ENCODE measurements around the gene FTCDNL1. TPM values are rescaled to one million over a fixed set of nuclear protein-coding genes. Genes with fewer than 3 reads are reported as not detected.
A peak's percentile ranks its signal among the peaks of the same experiment; 100 is the strongest.

The FTCDNL1 gene
- polyA plus RNA-seq, 1 donor from 2014 or later: 2.0 TPM

DNA sequence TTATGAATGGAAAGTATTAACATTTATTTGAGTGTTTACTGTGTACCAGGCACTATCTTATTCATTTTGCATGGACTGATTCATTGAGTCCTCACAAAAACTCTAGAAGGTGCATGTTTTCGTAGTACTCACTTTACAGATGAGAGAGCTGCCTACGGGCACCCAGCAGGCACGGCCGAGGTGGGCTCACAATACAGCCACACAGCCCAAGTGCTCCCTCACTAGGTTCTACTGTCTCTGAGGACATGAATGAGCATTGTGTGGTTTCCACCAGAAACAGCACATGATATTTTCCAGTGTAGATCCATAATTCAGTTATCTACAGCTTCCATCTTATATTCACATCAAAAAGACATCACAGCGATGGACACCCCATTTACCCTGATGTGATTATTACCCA lies 101.4 kb downstream of the FTCDNL1 start:
- H3K27me3 Mint-ChIP-seq: peaks cover 5% of the 10 kb centered on the region
- no peaks in the 10 kb centered on the region for H3K36me3 Mint-ChIP-seq
- H3K27ac Mint-ChIP-seq: no peak overlapping the region
- no peaks in the 10 kb centered on the region for H3K9me3 Mint-ChIP-seq
- H3K4me3 Mint-ChIP-seq: no peak overlapping the region
- no peaks in the 10 kb centered on the region for H3K4me1 Mint-ChIP-seq

DNA sequence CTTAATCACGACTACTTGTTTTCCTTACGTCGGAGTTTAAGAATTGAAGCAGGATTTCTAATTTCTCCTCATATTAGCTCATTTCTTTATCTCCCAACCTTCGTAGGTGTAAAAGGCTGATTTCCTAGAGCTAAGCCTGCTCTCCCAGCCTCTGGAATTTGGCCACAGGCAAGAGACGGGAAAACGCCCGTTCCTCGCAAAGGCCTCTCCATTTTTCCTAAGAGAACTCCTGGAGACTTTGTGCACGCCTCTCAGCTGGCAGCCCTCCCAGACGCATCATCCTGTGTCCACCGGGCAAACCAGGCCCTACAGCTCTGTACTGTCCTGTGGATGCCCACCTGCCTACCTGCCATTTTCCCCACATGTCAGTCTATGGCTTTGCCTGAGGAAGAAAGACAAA lies 106.3 kb downstream of the FTCDNL1 start:
- H3K9me3 Mint-ChIP-seq: no peaks in the 10 kb centered on the region
- peaks cover 0 to 3% (median 3%) of the 10 kb centered on the region in 3 donors for H3K4me1 Mint-ChIP-seq
- H3K27me3 Mint-ChIP-seq: peaks cover 6% of the 10 kb centered on the region
- no peaks in the 10 kb centered on the region for H3K36me3 Mint-ChIP-seq
- peak overlapping the region in 1 of 3 donors; percentile 76 for H3K27ac Mint-ChIP-seq
- H3K4me3 Mint-ChIP-seq: no peak overlapping the region

DNA sequence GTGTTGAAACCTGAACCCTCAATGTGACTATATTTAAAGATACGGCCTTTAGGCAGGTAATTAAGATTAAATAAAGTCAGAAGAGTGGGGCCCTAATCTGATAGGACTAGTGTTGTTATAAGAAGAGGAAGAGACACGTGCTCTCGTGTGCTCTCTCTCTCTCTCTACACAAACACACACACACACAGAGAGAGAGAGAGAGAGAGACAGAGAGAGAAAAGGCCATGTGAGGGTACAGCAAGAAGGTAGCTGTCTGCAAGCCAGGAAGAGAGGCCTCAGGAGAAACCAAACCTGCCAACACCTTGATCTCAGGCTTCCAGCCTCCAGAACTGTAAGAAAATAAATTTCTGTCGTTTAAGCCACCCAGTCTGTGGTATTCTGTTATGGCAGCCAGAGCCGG lies 106.7 kb downstream of the FTCDNL1 start:
- Mint-ChIP-seq H3K9me3 (no peaks in the 10 kb centered on the region), H3K4me1 (peaks cover 0 to 5% (median 3%) of the 10 kb centered on the region in 3 donors), H3K36me3 (no peaks in the 10 kb centered on the region)

DNA sequence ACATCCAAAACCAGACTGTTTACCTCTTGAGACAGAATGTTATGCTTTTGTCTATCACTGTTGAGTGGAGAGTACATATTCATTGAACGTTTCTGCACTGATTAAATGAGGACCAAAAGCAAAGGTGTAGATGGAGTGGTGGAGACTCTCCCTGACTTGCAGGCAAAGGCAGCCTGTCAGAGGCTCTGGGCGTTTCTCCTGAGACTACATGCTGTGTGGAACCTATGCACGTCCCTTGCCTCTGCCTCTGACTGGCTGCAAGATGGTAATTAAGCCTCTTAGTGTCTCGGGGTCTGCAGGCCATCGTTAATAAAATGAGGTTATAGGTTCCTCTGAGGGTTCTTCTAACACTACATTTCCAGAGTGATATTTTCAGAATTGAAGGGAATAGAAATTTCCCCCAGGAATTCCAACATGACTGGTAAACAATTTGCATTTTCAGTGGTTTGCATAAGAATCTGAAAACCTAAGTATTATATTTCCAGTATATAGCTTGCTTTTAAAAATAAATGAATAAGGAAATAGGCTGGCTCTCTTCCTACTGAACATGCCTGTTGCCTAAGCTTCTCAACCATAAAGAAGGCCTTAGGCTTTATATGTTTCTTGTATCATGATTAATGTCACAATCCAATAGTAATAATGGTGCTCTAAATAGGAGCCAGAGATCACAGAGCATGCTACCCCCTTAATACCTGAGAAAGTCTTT lies 107.4 kb downstream of the FTCDNL1 start:
- H3K36me3 Mint-ChIP-seq: no peaks in the 10 kb centered on the region
- H3K4me3 Mint-ChIP-seq: no peak overlapping the region
- peaks cover 13% of the 10 kb centered on the region for H3K27me3 Mint-ChIP-seq
- no peak overlapping the region for H3K27ac Mint-ChIP-seq
- H3K9me3 Mint-ChIP-seq: no peaks in the 10 kb centered on the region
- peaks cover 0 to 5% (median 3%) of the 10 kb centered on the region in 3 donors for H3K4me1 Mint-ChIP-seq

More for the DNA sequence above, 106.7 kb downstream of the FTCDNL1 start:
- no peak overlapping the region for H3K4me3 Mint-ChIP-seq
- H3K27me3 Mint-ChIP-seq: peaks cover 9% of the 10 kb centered on the region
- H3K27ac Mint-ChIP-seq: no peak overlapping the region

DNA sequence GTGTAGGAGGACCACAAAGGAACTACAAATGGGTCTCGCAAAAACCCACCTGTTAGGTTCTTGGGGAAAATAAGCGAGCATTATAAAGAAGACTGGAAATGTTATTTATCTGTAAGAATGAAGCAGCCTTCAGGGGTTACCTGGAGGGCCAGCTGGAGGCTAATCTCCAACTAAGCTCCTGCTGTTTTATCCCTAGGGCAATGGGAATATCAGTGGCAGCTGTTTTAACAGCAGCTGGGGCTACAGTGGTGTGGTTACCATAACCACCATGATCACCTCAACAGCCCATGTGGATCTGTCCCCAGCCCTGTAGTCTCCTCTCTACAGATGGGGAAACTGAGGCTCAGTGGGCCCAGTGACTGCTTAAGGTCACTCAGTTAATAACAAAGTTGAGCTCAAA lies 108.1 kb downstream of the FTCDNL1 start:
- H3K27ac Mint-ChIP-seq: no peak overlapping the region
- H3K36me3 Mint-ChIP-seq: no peaks in the 10 kb centered on the region
- H3K27me3 Mint-ChIP-seq: peaks cover 14% of the 10 kb centered on the region
- no peaks in the 10 kb centered on the region for H3K9me3 Mint-ChIP-seq
- peaks cover 0 to 5% (median 3%) of the 10 kb centered on the region in 3 donors for H3K4me1 Mint-ChIP-seq
- no peak overlapping the region for H3K4me3 Mint-ChIP-seq

DNA sequence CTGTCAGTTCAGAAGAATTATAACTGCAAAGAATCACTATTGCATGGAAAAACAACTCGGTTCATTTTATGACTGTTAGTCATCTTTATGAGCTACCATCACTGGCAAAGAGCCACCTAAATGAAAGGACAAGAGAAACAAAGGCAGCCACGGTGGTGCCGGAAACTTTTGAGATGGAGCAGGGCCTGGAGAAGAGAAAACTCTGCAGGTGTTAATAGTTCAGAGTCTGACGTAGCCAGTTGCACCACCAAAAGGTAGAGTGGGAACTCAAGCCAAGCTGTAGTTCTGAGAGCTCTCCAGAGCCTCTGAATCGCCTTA lies 110.9 kb downstream of the FTCDNL1 start:
- Mint-ChIP-seq H3K9me3 (no peaks in the 10 kb centered on the region), H3K36me3 (no peaks in the 10 kb centered on the region), H3K4me3 (no peak overlapping the region), H3K27me3 (peaks cover 17% of the 10 kb centered on the region), H3K27ac (no peak overlapping the region), H3K4me1 (peaks cover 0 to 5% (median 3%) of the 10 kb centered on the region in 3 donors)

DNA sequence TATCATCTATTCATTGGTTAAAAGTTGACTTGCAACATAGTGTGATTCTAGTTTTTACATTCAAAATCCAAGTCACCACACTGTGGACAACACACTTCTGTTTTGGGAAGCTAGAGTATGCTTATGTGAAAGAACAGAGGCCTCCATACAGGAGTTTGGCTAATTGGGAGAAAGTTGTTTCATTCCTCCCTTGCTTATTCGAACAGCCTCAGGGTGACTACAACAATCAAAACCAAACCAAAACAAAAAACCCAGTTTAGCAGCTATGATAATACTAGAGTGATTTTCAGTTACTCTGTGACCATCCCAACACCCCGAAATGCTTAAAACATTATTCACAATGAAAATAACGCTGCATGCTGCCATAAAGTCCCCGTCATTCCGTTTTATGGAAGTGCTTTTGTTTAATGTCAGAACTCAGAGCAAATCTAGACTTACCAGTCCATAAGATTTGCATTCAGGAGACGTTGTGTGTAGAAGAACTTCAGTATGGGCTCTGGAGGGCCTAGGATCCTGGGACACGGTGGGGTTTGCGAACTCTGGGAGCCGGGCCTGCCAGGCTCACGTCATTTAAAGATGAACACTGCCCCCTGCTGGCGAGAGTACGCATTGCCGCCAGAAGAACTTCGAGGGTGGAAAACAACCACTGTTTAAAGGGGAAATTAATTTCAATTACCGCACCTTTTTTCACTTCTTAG lies 111.4 kb downstream of the FTCDNL1 start:
- no peak overlapping the region for H3K27ac Mint-ChIP-seq
- peaks cover 0 to 5% (median 3%) of the 10 kb centered on the region in 3 donors for H3K4me1 Mint-ChIP-seq
- no peak overlapping the region for H3K4me3 Mint-ChIP-seq
- H3K36me3 Mint-ChIP-seq: no peaks in the 10 kb centered on the region
- no peaks in the 10 kb centered on the region for H3K9me3 Mint-ChIP-seq
- peaks cover 17% of the 10 kb centered on the region for H3K27me3 Mint-ChIP-seq

DNA sequence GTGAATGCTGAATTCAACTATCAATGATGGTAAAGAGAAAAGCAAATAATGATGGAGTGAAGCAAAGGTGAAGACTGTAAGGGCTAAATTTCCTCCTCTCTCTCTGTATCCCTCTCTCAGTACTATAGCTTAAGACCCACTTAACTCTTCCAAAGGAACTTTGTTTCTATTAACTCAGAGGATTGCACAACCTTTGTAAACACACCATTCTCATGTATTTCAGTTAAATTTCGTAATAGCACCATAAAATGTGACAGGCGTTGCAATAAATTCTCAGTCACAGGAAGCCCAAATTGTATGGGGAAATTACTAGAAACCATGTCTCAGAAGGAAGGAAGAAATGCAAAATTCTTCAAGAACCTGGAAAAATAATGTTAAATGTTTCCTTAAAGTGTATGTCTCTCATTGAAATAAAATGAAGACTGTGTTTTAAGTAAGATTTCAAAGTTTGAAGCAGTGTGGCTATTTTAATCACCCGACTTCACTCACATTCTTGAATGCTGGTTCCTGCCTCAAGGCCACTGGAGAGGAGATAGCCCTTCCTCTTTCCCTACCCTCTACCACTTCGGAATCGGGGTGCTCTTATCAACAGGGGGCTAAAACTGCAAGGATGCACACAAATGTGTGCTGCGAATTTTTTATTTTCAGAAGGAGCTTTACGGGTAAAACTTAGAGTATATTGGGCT lies 112.1 kb downstream of the FTCDNL1 start:
- H3K27me3 Mint-ChIP-seq: peaks cover 17% of the 10 kb centered on the region
- H3K36me3 Mint-ChIP-seq: no peaks in the 10 kb centered on the region
- H3K27ac Mint-ChIP-seq: no peak overlapping the region
- no peaks in the 10 kb centered on the region for H3K9me3 Mint-ChIP-seq
- peaks cover 0 to 5% (median 3%) of the 10 kb centered on the region in 3 donors for H3K4me1 Mint-ChIP-seq
- H3K4me3 Mint-ChIP-seq: no peak overlapping the region

DNA sequence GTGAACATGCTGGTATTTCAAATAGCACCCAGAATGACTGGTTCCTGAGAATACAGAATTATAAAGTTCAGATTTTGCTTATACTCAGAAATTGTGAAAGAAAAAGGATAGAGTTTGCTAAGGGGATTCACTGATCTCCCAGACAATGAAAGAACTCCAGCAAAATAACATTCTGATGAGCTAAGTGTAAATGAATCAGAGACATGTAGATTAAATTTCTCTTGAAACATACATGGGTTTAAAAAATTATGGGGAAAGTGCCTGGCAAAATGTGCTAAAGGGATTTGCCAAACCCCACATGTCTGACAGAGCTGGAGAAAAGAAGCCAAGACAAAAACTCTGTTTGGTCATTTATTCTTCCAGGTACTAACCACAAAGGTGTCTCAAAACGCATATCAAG lies 116.3 kb downstream of the FTCDNL1 start:
- H3K4me1 Mint-ChIP-seq: peaks cover 0 to under 1% (median 0%) of the 10 kb centered on the region in 3 donors
- no peak overlapping the region for H3K4me3 Mint-ChIP-seq
- H3K36me3 Mint-ChIP-seq: no peaks in the 10 kb centered on the region
- no peak overlapping the region for H3K27ac Mint-ChIP-seq
- H3K27me3 Mint-ChIP-seq: peaks cover 13% of the 10 kb centered on the region
- peaks cover 0 to 4% (median 0%) of the 10 kb centered on the region in 3 donors for H3K9me3 Mint-ChIP-seq

DNA sequence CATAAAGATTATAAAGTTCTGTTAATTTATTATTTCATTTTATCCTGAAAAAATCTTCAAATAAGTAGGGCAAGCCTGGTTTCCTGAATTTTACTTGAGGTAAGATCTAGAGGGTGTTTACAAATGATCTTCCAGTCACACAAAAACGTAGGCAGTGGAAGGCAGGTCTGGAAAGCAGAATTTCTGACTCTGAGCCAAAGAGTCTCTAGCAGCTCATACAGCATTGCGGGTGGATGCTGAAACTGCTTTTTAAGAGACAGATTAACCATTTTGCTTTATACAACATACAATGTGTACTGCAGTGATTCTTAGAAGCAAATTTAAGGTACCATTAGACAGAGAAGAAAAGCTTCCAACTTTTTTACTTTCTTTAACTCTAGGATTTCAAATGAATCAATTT lies 117.0 kb downstream of the FTCDNL1 start:
- H3K27ac Mint-ChIP-seq: no peak overlapping the region
- no peak overlapping the region for H3K4me3 Mint-ChIP-seq
- H3K36me3 Mint-ChIP-seq: no peaks in the 10 kb centered on the region
- peaks cover 7% of the 10 kb centered on the region for H3K27me3 Mint-ChIP-seq
- peaks cover 0 to 4% (median 3%) of the 10 kb centered on the region in 3 donors for H3K9me3 Mint-ChIP-seq
- no peaks in the 10 kb centered on the region for H3K4me1 Mint-ChIP-seq

DNA sequence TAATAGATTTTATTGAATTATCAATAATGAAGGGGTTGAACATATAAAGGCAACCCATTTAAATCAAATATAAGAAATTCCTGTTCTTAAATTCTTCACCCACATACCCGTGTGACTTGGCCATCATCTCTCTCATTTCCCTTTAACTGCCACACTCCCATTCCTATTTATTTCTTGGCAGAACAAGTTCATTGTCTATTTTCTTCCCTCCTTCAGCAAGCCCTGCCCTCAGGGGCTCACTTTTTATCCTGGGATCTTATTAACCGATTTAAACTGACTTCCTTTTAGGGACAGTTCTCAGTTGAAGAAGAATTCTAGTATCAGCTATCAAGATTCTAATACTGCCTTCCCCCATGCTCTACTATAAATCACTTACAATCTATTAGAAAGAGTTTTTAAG lies 123.2 kb downstream of the FTCDNL1 start:
- Mint-ChIP-seq H3K4me1 (no peaks in the 10 kb centered on the region), H3K27ac (no peak overlapping the region), H3K36me3 (no peaks in the 10 kb centered on the region), H3K27me3 (peaks cover 7% of the 10 kb centered on the region), H3K9me3 (peaks cover 0 to 8% (median 4%) of the 10 kb centered on the region in 3 donors), H3K4me3 (no peak overlapping the region)

DNA sequence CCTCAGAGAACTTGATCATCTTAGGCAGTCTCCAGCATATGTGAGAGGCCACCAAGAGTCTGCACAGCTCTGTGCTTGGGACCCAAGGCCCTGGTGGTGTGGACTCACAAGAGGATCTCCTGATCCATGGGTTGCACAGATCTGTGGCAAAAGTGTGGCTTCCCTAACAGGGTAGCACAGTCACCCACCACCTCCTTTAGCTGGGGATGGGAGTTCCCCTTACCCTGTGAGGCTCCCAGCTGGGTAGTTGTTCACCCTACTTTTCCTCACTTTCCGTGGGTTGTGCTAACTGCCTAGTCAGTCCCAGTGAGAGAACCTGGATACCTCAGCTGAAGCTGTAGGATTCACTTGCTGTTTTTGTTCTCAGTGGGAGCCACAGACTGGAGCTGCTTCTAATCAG lies 123.7 kb downstream of the FTCDNL1 start:
- no peak overlapping the region for H3K27ac Mint-ChIP-seq
- H3K9me3 Mint-ChIP-seq: peaks cover 0 to 8% (median 4%) of the 10 kb centered on the region in 3 donors
- peaks cover 7% of the 10 kb centered on the region for H3K27me3 Mint-ChIP-seq
- H3K4me1 Mint-ChIP-seq: no peaks in the 10 kb centered on the region
- no peaks in the 10 kb centered on the region for H3K36me3 Mint-ChIP-seq
- no peak overlapping the region for H3K4me3 Mint-ChIP-seq

DNA sequence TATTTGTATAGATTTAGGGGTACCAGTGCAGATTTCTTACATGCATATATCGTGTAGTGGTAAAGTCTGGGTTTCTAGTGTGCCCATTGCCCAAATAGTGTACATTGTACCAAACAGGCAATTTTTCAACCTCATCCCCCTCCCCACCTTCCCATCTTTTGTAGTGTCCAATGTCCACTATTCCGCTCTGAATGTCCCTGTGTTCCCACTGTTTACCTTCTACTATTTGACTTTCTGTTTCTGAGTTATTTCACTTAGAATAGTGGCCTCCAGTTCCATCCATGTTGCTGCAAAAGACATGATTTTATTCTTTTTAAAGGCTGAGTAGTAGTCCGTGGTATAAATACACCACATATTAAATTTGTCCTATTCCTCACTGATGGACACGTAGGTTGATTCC lies 132.9 kb downstream of the FTCDNL1 start:
- peaks cover 0 to 2% (median 0%) of the 10 kb centered on the region in 3 donors for H3K9me3 Mint-ChIP-seq

DNA sequence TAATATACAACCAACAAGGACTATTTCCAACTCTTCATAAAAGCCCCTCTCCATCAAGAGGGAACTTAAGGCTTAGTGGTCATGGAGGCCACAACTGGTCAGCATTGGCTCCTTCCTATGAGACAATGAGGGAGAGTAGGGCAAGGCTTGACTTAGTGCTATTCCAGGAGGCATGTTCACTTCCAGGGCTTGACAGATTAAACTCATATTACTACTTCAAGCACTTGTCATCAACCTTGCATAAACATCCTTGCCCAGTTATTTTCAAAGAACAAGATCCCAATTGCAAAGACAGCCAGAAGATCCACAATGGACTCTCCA lies 133.4 kb downstream of the FTCDNL1 start:
- no peaks in the 10 kb centered on the region for H3K36me3 Mint-ChIP-seq
- no peak overlapping the region for H3K4me3 Mint-ChIP-seq
- peaks cover 0 to 2% (median 0%) of the 10 kb centered on the region in 3 donors for H3K9me3 Mint-ChIP-seq
- H3K4me1 Mint-ChIP-seq: no peaks in the 10 kb centered on the region
- H3K27me3 Mint-ChIP-seq: peaks cover 3% of the 10 kb centered on the region
- H3K27ac Mint-ChIP-seq: no peak overlapping the region

More for the DNA sequence above, 132.9 kb downstream of the FTCDNL1 start:
- H3K36me3 Mint-ChIP-seq: no peaks in the 10 kb centered on the region
- no peak overlapping the region for H3K4me3 Mint-ChIP-seq
- no peak overlapping the region for H3K27ac Mint-ChIP-seq
- no peaks in the 10 kb centered on the region for H3K27me3 Mint-ChIP-seq
- H3K4me1 Mint-ChIP-seq: no peaks in the 10 kb centered on the region

DNA sequence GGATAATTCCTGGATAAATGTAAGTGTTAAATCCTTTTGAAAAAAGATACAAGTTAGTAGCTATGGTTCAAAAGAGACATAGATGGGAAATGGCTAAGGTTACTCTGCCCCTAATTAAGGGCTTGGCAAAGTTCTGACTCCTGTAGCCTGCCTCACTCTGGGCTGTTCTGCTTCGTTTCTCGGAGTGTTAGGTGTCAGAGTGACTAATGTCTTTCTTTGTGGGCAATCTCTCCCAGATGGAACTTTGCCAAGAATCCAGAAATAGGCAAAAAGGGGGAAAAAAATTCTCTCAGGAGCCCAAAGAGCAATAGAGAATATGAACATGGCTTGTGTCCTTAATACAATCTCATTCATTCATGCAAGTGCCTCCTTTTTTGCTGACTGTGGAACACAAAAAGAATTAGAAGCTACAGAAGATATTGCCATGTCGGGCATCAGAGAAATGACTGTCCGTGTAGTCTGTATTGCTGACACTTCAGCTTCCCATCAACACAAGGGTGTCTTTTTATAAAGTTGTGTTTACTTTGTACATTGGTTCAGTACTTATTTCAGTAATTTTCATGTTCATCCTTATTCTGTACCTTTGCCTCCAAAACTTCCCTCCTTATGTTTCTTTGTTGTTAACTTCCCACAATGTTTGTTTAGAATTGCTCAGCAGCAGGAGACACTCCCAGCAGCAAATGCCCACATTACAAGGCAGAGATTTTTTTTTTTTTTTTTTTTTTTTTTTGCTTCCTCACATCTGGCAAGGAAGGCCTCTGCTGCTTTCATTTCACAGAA lies 134.0 kb downstream of the FTCDNL1 start:
- Mint-ChIP-seq H3K4me3 (no peak overlapping the region), H3K27ac (no peak overlapping the region), H3K9me3 (peaks cover 0 to 2% (median 0%) of the 10 kb centered on the region in 3 donors), H3K4me1 (no peaks in the 10 kb centered on the region), H3K36me3 (no peaks in the 10 kb centered on the region), H3K27me3 (peaks cover 3% of the 10 kb centered on the region)
